Measurements from ENCODE around the gene IL36G. TPM values are rescaled to one million over a fixed set of nuclear protein-coding genes. Genes with fewer than 3 reads are reported as not detected.

The IL36G gene
- total RNA-seq, 1 donor = not detected

GRCh38 chr2:112993831-112994230 is 16.0 kb downstream of the IL36G start:
- TF ChIP-seq CTCF (IDR thresholded peaks at IDR 0.05; ENCODE audit: insufficient read depth, low read length) = no peak
- H3K4me3 ChIP-seq (ENCODE audit: low read depth, low read length) = no peak overlapping the region
- DNase-seq (ENCODE audit: low read depth) = no peak

- DNase-seq (ENCODE audit: low read depth) = no peak
- no peak overlapping the region for H3K4me3 ChIP-seq (ENCODE audit: low read depth, low read length)
- TF ChIP-seq CTCF (IDR thresholded peaks at IDR 0.05; ENCODE audit: insufficient read depth, low read length) = no peak
Measured at GRCh38 chr2:112994648-112995047, 16.8 kb downstream of the IL36G start.

- TF ChIP-seq CTCF (IDR thresholded peaks at IDR 0.05; ENCODE audit: insufficient read depth, low read length) = no peak
- no peak overlapping the region for H3K4me3 ChIP-seq (ENCODE audit: low read depth, low read length)
- DNase-seq (ENCODE audit: low read depth) = no peak
Measured at GRCh38 chr2:112995346-112995920, 17.6 kb downstream of the IL36G start.

GRCh38 chr2:112996635-112997034 is 18.8 kb downstream of the IL36G start:
- DNase-seq (ENCODE audit: low read depth) = no peak
- no peak for TF ChIP-seq CTCF (IDR thresholded peaks at IDR 0.05; ENCODE audit: insufficient read depth, low read length)
- no peak overlapping the region for H3K4me3 ChIP-seq (ENCODE audit: low read depth, low read length)

GRCh38 chr2:112997151-112997550 is 19.3 kb downstream of the IL36G start:
- no peak overlapping the region for H3K4me3 ChIP-seq (ENCODE audit: low read depth, low read length)
- DNase-seq (ENCODE audit: low read depth) = no peak
- no peak for TF ChIP-seq CTCF (IDR thresholded peaks at IDR 0.05; ENCODE audit: insufficient read depth, low read length)

- no peak overlapping the region for H3K4me3 ChIP-seq (ENCODE audit: low read depth, low read length)
- DNase-seq (ENCODE audit: low read depth) = no peak
- TF ChIP-seq CTCF (IDR thresholded peaks at IDR 0.05; ENCODE audit: insufficient read depth, low read length) = no peak
Measured at GRCh38 chr2:113000436-113000835, 22.6 kb downstream of the IL36G start.

GRCh38 chr2:113002677-113003076 is 24.9 kb downstream of the IL36G start:
- DNase-seq (ENCODE audit: low read depth) = no peak
- no peak for TF ChIP-seq CTCF (IDR thresholded peaks at IDR 0.05; ENCODE audit: insufficient read depth, low read length)
- H3K4me3 ChIP-seq (ENCODE audit: low read depth, low read length) = no peak overlapping the region
